ENCODE data around the gene PGLYRP3.

The PGLYRP3 gene, protein sequence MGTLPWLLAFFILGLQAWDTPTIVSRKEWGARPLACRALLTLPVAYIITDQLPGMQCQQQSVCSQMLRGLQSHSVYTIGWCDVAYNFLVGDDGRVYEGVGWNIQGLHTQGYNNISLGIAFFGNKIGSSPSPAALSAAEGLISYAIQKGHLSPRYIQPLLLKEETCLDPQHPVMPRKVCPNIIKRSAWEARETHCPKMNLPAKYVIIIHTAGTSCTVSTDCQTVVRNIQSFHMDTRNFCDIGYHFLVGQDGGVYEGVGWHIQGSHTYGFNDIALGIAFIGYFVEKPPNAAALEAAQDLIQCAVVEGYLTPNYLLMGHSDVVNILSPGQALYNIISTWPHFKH

DNA sequence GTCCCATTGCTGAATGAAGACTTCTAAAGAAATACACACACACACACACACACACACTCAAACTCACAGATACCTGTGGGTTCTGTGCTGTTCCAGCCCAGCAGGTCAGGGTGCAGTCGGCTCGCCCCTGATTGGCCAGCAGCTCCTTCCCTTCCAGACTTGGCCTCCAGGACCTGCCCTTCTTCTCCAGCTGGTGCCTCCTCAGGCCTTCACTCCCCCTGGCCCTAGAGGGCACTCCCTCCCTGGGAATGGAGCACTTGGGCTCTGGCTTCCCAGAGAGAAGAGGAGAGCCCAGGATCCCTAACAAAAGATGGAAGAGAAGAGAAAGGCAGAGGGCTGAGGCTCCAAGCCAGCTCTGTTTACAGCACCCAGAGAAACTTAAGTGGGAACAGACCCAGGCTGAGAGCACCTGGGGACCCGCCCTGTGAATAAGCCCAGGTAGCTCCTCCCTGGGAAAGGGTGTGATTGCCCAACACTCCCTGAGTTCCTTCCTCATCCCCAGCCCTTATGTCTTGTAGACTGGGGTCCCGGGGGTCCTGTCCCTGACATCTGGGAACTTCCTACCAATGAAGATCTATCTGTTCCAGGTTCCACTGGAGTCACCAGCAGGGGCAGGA is at the start of gene PGLYRP3:
Gene PGLYRP3, minus strand, starts transcription at position 383 of the 617 bp plus-strand sequence. CDS start 2,287 bp downstream, outside the sequence.
- DNase-seq (ENCODE audit: low read depth in 4 of 4, low spot score in 1 of 4), result no peak

DNA sequence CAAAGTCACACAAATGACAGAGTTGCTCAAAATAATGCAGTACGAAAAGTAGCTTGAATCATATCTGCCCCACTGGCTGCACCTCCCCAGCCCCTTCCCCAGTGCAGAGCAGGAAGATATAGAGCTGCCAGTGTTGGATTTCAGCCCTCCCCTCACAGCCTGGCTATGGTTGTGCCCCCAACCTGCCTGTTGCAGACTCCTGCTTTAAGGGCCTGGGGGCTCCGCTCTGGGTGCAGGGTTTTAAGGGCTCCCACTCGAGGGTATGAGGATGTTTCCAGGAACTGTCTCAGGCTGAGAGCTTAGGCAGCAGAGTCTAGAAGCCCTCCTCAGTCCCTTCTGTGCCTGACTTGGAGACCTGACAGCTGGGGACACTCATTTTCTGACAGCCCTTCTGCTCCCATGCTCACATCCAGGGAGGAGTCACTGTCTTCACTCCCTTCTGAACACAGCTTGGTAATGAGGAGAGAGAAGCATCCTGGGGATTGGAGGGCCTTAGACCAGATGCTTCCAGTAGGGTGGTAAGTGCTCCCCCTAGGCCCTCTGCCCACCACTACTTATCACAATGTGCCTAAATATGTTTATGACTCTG is 49.5 kb upstream of the PGLYRP3 start:
- no peak for DNase-seq (ENCODE audit: low read depth in 4 of 4, low spot score in 1 of 4)

DNA sequence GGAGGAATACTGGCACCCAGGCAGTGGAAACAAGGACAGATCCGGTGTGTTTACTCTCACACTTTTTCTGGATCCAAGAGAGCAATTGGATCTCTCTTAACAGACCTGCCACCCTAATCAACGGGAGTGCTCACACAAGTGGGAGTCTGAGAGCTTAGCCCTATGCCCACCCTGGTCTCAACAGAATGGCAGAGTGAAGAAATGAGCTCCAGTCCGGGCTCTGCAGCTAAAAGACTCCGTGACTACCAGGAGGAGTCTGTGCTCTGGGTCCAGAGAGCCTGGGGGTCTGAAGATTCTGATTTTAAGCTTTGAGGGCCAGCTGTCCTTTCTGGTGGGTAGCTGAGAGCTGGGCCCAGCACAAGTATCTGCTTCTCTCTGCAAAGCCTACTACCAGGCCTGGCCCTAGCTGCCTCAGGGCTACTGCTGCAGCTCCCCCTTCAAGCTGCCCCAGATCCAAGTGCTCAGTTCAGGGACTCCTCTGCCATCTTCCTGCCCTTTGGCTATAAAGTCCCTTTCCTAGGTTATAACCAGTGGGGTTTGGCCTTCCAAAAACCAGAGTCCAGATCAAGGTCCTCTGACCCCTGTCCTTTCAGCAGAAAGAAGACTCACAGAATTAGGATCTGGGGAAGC is 48.8 kb upstream of the PGLYRP3 start:
- DNase-seq (ENCODE audit: low read depth in 4 of 4, low spot score in 1 of 4), result no peak

DNA sequence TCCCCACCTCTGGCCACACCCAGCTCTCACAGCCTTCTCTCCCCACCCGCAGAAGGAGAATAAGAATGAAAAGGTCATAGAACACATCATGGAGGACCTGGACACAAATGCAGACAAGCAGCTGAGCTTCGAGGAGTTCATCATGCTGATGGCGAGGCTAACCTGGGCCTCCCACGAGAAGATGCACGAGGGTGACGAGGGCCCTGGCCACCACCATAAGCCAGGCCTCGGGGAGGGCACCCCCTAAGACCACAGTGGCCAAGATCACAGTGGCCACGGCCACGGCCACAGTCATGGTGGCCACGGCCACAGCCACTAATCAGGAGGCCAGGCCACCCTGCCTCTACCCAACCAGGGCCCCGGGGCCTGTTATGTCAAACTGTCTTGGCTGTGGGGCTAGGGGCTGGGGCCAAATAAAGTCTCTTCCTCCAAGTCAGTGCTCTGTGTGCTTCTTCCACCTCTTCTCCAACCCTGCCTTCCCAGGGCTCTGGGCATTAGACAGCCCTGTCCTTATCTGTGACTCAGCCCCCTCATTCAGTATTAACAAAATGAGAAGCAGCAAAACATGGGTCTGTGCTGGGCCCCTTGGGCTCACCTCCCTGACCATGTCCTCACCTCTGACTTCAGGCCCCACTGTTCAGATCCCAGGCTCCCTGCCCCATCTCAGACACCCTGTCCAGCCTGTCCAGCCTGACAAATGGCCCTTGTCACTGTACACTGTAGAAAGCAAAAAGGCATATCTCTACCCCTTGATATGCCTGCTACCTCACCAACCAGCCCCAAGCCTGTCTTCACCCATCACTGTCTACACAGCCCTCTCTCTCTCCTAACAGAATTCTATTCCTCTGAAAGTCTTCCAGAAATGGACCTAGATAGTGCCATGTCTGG is 48.1 kb upstream of the PGLYRP3 start:
- no peak for DNase-seq (ENCODE audit: low read depth in 4 of 4, low spot score in 1 of 4)

DNA sequence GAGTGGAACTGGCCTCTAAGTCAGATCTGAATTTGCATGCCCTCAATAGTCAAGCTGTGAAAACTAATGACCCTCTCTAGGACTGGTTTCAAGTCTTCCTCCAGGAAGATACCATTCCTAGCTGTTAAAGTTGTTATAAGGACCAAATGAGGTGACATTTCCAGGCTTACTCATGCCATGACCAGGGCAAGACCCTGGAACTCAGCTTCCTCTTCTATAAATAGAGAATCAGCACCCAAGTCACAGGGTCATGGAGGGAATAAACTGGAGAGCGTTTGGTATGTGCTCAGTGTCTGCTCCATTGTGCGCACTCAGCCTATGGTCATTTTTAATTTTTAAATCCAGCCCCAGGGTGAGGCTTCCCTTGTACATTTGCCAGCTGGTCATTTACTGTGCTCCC is 47.4 kb upstream of the PGLYRP3 start:
- DNase-seq (ENCODE audit: low read depth in 4 of 4, low spot score in 1 of 4), result no peak

DNA sequence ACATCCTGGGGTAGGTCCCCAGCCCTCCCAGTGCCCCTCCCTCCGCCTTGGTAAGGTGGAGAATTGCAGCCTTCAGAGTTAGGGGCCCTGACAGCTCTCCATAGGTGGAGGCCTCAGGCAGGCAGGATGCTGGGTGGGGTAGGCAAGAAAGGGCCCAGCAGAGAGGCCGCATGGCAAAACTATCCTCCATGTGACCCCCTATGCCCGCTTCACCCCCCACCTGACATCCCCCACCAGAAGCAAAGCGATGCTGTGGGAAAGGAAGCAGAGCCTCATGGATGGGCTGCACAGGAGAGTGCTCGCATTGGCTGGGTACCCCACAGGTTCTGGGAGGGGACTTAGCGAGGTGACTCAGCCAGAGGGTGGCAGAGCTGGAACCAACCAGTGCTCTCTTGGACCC is 46.5 kb upstream of the PGLYRP3 start:
- no peak for DNase-seq (ENCODE audit: low read depth in 4 of 4, low spot score in 1 of 4)

DNA sequence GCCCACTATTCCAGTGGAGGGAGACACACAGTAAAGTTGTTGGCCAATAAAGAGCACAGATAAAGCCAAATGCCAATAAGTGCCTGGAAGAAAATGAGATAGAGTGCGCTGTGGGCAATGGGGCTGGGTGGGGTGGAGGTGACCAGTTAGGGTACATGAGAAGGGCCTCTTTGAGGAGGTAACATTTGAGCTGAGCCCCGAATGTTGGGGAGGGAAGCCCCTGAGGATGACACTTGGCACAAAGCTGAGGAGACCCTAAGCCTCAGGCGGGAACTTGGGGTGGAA is 45.9 kb upstream of the PGLYRP3 start:
- no peak for DNase-seq (ENCODE audit: low read depth in 4 of 4, low spot score in 1 of 4)

DNA sequence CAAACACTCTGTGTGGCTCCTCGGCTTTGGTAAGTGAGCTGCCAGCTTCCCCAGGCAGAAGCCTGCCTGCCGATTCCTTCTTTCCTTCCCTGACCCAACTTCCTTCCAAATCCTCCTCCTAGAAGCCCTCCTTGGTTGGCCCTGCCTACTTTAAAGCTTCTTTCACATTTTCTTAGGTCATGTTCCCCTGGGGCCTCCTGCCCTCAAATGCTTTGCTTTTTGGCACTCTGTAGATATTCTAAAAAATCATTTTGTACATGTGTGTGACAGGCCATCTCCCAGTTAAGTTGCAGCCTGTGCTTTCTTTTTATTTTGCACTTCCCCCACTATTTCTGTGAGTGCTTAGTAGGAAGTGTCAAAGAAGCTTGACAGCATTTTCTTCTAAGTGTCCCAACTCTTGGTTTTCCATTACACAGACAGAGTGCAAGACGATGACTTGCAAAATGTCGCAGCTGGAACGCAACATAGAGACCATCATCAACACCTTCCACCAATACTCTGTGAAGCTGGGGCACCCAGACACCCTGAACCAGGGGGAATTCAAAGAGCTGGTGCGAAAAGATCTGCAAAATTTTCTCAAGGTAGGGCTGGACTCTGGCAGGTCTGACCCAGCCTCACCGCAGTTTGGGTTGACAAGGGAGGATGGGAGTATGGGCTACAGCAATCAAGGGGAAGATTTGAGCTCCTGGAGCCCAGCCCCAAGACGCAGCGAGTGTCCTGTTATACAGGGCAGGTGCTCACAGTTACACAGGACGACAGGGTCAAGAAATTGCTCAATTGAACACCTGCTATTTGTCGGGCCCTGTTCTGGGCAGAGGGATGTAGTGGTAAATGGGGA is 45.3 kb upstream of the PGLYRP3 start, which contains the start of gene S100A9:
Gene S100A9, plus strand, starts transcription at position 2 of the 838 bp plus-strand sequence. Its CDS starts 430 bp downstream, at position 432.
- no peak for DNase-seq (ENCODE audit: low read depth in 4 of 4, low spot score in 1 of 4)

DNA sequence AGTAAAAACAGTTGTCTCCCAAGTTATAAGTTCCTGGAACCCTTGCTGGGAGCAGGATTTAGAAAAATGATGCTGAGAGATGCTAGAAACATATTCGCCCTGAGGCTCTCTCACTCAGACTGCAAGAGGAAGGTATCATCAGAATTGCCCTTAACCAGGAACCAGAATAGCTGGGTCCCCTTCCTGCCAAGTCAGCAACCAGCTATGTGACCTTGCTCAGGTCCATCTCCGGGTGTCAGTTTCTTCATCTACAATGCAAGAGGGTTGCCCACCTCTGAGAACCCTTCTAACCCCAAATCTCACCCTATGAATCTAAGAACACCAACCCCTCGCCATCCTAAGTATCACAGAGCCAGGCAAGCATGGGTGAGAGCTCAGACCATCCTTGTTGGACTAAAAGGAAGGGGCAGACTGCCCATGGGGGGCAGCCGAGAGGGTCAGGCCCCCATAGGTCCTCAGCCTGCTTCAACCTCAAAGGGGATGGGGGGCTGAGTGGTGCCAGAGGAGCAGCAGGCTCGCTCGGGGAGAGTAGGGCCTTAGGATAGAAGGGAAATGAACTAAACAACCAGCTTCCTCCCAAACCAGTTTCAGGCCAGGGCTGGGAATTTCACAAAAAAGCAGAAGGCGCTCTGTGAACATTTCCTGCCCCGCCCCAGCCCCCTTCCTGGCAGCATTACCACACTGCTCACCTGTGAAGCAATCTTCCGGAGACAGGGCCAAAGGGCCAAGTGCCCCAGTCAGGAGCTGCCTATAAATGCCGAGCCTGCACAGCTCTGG is 44.5 kb upstream of the PGLYRP3 start:
- DNase-seq (ENCODE audit: low read depth in 4 of 4, low spot score in 1 of 4), result no peak

DNA sequence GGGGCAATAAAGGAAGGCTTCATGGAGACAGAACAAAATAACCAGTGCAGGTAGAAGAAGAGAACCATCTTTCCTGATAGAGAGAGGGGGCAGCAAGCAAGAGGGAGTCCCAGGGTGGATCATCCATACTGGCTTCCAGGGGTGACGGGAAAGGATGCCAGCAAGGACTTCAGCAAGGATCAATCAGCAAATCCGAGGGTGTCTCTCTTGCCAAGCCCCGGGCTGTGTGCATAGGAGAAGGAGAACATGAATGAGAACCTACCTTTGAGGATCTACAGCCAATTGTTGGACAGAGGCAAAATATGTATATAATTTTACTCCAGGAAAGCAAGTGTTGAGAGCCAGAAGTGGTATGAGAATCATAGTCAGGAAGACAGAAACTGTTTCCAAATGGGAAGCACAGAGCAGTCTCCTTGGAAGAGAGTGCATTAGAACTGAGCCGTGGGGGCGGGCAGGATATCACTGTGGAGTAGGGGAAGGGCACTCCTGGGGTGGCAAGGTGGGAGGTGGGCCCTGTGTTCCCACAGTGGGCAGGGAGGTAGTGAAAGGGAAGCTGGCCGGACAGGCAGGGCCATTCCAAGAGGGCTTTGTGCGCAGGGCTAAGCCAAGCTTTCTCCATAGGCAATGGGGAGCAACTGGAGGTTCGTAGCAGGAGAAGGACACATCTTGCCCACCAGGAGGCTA is 43.8 kb upstream of the PGLYRP3 start:
- no peak for DNase-seq (ENCODE audit: low read depth in 4 of 4, low spot score in 1 of 4)

DNA sequence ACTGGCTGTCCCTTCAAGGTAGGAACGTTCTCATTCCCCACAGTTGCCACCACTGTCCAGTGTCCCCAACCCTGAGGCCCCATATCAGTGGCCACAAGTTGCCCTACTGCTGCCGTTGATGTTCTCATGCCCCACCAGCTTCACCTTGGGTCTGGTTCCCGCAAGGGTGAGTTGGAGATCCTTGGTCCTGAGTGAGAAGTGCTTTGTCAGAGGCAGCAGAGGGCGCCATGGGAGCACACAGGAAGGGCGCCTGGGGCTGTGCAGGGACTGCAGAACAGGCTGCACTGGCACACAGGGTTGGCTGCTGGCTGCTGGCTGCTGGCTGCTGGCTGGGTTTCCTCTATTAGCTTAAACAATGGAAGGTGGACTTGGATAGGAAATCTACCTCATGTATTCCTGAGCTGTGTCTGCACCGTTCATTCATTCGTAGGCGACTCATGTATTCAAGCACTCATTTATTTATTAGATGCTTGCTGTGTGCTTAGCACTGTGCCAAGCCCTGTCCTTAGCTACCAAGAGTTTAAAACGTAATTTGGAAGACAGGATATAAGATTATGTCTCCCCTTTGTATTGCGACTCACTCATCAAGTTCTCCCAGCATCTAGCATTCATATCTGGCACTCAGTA is 42.8 kb upstream of the PGLYRP3 start:
- peak in 2 of 4 experiments; percentile 18 for DNase-seq (ENCODE audit: low read depth in 4 of 4, low spot score in 1 of 4)

DNA sequence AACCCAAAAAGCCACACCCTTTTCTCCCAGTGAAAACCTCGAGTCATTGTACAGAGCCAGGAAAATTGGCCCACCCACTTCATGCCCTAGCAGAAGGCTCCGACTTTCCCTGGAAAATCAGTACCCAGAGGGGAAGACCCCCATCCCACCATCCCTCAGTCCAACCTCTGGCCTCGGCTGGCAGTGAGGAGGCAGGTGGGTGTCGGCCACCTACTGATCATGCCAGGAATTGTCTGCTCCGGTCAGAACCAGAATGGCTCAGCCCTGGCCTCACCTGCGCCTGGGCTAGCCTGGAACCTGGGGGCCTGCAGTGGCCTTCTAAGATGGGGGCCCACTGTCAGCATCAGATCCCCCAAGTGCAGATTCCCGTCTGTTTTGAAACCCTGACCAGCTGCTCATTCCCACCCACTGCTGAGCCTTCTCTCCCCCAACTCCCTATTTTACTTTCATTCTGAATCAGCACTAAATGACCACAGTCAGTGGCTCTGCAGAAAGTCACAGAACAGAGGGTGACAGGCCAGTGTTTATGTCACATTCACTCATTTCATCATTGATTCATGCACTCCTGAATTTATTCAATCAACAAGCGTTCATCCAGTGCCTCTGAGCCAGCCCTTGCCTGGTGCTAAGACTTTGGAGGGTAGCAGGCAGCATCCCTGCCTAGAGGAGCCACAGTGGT is 41.9 kb upstream of the PGLYRP3 start:
- no peak for DNase-seq (ENCODE audit: low read depth in 4 of 4, low spot score in 1 of 4)

DNA sequence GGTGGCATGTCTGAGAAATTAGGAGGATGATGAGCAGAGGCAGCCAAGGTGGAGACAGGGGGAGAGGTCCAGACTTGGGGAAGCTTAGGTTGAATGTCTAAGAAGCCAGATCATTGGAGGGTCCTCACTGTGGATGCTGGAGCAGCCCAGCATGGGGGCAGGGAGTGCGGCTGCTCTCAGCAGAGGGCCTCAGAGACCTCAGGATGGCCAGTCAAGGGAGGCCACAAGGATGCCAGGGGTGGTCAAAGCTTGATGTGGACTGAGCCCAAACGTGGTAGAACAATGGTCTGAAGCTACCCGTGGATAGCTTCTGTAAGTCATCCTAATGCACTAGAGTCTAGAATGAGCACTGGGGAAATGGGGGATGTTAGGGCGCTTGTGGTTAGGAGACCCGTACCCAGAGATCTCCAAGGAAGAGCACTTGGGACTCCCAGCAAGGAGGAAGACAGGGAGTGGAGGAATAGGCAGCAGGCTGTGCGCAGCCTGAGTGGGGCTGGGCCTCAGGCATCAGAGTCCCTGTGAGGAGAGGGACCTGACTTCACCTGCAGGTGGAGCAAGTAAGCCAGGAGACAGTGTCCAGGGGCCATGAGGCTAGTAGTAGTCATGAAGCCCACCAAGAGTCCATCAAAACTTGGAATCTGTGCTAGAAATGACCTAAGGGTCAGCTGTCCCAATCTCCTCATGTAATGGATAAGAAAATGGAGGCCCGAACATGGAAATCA is 40.6 kb upstream of the PGLYRP3 start:
- no peak for DNase-seq (ENCODE audit: low read depth in 4 of 4, low spot score in 1 of 4)

DNA sequence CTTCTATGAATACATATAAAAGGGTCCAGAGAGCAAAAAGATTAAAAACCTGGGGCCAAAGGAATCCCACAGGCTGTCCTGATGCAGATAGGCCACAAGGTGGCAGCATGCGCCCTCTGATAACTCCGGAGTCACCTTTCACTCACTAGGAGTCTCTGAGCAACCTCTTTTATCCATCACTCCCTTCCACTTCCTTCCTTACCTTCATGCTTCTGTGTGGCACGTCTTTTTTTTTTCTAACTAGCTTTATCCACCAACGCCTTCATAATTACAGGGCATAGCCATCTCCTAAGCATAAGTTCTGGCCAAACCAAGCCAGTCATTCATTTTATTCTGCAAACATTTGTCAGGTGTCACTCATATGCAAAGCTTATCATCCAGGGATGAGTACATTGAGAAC is 39.8 kb upstream of the PGLYRP3 start:
- DNase-seq (ENCODE audit: low read depth in 4 of 4, low spot score in 1 of 4), result peak; percentile 26 to 49 (median 35)

DNA sequence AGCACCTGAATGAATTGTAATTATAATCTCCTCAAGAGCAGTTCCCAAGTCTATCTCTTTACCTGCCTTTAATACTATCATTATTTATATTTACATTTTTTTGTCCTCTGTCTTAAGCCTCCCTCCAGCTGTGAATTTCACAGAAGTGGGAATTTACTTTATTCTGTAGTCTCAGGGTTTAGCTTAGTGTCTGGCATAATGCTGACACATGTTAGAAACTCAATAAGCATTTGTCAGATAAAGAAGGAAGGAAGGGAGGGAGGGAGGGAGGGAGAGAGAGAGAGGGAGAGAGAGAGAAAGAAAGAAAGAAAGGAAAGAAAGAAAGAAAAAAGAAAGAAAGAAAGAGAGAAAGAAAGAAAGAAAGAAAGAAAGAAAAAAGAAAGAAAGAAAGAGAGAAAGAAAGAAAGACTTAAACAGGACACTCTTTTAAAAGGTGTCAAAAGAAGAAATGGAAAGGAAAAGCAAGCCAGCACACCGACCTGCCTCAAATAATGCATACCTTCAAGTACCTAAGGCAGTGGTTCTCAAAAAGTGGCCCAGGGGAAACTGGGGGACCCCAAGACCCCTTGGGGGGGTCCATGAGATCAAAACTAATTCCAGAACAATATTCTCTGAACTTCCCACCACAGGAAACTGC is 37.7 kb upstream of the PGLYRP3 start:
- no peak for DNase-seq (ENCODE audit: low read depth in 4 of 4, low spot score in 1 of 4)

Data from stimulated activated CD4-positive, alpha-beta T cell treated with anti-CD3 and anti-CD28 coated beads, Interleukin-1b, Interleukin-23, amount 100 ng/mL, for 24 hours (primary cell).